Ramos (cell line): ENCODE results near the gene CROCC.
"Not testable (repeated sequence)": the region's sequence is repeated elsewhere in the genome, so short reads cannot be mapped to it uniquely, and the experiment has no call there.

Experiments
- in situ Hi-C: fragments of 300-500 bp; cut with MboI; formaldehyde crosslinking; loops from one replicate; pipeline ENCODE4 v1.14.3; 2022; ENCODE audit warnings: low sequenced_read_pairs; ENCODE audit not compliant: unreplicated experiment

Gene CROCC

DNA sequence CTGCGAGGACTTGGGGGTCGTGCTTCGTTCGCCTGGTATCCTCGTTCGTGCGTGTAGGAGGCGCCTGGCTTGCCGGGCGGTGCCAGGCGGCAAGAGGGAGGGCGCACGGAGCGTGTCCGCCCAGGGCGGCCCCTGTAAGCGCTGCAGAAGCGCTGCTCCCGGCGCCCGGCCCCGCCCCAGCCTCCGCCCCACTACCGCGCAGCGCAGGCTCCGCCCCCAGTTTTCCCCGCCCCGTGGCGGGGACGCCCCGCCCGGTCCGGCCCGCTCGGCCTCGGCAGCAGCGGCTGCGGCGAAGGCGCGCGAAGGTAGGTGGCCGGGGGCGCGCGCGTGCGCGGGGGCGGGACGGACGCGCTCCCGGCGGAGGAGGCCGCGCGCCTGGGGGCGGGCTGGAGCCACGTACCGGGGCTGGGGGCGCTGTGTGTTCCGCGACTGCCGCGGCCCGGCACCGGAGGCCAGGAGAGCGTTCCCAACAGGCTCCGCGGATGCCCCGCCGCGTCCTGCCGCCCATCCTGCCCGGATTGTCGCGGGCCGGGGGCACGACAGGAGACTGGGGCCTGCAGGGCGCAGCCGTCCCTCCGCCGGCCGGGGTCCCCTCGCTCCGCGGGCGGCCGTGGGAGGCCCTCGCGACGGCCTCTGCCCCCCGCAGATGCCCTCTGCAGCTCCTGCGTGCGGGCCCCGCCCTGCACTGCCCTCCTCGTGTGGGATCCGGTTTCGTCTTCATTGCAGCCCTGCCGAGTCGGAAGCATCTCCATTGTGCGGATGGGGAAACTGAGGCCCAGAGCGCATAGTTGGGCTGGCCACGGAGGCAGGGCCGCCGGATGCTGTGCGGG lies 7.7 kb upstream of the CROCC start:
- in situ Hi-C loops, result loop anchor here (10.0 kb wide), 1 partner anchor 199 kb away; no protein-coding TSS in a partner anchor

DNA sequence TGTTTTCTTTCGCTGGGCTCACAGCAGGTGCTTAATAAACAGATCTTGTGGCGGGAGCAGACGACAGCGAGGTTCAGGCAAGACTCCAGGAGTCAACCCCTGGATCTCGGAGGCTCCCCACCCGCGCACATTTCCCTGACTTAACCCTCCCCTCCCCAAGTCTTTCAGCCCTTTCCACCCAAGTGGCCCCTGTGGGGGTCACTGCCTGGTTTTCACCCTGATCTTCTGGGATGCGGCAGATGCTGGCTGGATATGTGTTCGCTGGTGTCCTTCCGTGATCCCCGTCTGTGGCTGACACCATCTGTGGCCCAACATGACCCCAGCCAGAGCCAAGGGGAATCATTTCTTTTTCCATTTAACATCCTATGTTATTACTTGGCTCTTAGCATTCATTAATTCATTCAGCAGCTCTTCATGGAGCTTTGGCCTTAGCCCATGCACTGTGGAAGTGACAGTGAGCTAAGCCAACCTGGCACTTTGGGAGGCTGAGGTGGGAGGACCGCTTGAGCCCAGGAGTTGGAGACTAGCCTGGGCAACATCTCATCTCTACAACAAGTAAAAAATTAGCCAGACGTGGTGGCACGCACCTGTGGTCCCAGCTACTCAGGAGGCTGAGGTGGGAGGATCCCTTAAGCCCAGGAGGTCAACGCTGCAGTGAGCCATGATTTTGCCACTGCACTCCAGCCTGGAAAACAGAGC lies 6.7 kb upstream of the CROCC start:
- in situ Hi-C loops, result loop anchor here (10.0 kb wide), 1 partner anchor 200 kb away; no protein-coding TSS in a partner anchor

DNA sequence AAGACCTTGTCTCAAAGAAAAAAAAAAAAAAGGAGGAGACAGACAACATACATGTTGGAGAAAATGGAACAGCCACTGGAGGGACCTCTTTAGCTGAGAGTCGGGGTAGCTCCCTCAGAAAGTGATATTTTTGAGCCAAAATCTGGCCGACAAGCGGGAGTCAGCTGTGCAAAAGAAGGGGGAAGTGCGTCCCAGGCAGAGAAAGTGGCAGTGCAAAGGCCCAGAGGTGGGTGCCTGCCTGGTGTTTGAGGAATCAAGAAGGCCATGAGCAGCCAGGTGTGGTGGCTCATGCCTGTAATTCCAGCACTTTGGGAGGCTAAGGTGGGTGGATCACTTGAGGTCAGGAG lies 6.1 kb upstream of the CROCC start:
- in situ Hi-C loops, result loop anchor here (10.0 kb wide), 1 partner anchor 201 kb away; no protein-coding TSS in a partner anchor

DNA sequence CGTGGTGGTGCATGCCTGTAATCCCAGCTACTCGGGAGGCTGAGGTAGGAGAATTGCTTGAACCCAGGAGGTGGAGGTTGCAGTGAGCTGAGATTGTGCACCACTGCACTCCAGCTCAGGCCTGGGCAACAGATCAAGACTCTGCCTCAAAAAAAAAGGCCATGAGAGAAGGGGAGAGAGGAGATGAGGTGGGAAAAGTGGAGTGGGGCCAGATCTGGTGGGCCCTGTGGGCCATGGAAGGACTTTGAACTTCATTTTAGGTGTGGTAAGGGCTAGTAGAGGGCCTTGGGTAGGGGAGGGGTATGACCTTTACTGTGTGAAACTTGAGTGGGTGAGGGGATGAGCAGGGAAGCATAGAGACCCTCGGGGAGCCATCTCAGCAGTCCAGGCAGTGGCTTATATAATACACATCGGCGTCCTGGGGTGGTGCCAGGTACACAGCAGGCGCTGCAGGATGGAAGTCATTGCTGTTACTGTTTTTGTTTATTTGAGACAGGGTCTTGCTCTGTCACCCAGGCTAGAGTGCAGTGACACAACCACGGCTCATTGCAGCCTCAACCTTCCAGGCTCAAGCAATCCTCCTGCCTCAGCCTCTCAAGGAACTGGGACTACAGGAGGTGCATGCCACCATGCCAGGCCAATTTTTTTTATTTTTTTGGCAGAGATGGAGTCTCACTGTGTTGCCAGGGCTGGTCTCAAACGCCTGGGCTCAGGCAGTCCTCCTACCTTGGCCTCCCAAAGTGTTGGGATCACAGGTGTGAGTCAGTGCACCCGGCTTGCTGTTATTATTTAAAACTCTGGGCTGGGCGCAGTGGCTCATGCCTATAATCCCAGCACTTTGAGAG lies 5.5 kb upstream of the CROCC start:
- in situ Hi-C loops, result loop anchor here (10.0 kb wide), 1 partner anchor 201 kb away; no protein-coding TSS in a partner anchor

DNA sequence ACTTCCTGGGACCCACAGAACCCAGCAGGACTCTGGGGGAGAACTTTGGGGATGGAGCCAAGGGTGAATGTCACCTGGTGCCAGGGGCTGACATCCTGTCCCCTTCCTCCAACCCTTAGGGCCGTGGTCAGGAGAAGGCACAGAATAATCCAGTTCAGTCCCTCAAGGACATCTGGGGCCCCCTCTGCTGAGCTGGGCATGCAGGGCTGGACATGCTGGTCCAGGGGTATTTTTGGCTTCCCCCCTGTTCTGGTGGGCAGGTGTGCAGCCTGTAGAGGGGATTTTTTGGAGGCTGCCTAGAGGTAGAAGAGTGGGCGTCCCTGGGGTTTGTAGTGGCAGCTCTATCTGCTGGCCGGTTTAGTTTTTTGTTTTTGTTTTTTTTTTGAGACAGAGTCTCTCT lies 3.4 kb upstream of the CROCC start:
- in situ Hi-C loops, result loop anchor here (10.0 kb wide), 1 partner anchor 204 kb away; no protein-coding TSS in a partner anchor

DNA sequence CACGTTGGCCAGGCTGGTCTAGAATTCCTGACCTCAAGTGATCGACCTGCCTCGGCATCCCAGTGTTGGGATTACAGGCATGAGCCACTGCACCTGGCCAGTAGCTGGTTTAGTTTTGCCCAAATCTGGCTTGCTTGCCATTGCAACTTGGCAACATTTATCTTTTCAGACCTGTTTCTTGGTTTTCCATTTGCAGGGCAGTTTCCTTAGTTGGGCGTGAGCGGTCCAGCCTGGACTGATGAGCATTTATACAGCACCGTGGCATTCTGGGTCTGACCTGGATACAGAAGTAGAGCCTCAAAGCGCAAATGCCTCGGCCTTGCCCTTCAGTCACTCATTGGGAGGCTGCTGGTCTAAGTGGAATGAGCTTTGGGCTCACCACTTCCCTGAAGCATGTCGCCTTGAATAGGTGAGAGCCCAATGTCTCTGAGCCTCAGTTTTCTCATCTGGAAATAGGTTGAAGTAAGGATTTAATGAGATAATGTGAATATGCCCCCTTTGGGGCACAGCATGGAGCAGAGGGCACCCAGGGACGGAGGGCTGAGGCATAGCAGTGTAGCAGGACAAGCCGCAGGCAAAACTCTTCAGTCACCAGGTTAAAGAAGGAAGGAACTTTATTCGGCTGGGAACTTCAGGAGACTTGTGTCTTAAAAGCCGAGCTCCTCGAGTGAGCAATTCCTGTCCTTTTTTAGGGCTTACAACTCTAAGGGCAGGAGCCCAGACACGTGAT lies 2.6 kb upstream of the CROCC start:
- in situ Hi-C loops, result loop anchor here (10.0 kb wide), 1 partner anchor 204 kb away; no protein-coding TSS in a partner anchor

DNA sequence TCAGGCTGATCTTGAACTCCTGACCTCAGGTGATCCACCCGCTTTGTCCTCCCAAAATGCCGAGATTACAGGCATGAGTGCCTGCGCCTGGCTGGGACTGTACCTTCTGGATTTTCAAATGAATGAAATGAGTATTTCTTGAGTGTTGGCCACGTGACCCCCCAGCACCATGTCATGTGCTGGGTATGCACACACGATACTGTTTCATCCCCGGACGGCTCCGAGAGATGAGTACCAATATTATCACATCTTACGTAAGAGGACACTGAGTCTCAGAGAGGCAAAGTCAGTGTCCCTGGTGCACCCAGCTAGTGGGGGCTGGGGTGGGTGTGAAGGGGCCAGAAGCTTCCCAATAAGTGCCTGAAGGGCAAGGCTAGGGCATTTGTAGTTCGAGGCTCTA lies 780 bp upstream of the CROCC start:
- in situ Hi-C loops, result no loop called here

DNA sequence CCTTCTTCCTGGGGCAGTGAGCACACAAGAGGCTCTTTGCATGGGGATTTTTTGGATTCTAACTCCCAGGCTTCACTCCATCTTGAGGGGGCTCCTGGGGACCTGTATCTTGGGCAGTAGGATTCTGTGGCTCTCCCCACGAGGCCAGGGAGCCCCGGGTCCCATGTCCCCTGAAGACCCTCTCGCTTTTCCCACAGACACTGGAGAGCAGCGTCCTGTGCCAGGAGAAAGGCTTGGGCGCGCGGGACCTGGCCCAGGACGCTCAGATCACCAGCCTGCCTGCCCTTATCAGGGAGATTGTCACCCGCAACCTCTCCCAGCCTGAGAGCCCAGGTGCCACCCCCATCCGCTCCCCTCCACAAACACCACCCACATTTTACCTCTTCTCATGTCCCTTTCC lies 735 bp downstream of the CROCC start:
- in situ Hi-C loops, result no loop called here

DNA sequence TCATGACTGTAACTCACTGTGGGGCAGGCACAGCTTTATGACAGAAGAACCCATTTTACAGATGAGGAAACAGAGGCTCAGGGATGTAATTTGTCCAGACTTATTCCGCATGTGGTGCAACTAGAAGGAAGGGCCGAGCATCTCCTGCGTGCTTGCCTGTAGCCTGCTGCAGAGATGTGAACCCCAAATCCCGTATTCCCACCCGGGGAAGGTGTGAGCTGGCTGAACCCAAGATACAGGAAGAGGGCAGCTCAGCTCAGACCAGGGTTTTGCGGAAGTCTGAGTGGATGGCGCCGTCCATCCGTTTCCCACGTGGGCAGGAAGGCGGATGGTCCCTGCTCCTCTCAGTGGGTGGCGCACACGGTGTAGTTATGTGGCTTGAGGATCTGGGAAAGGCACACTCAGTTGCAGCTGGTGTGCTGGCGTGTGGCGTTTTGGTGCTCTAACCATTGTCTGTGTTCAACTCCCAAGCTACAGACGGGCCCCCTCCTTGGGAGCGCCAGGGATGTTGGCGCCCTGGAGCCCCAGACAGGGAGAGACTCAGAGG lies 1.2 kb downstream of the CROCC start:
- in situ Hi-C loops, result no loop called here

DNA sequence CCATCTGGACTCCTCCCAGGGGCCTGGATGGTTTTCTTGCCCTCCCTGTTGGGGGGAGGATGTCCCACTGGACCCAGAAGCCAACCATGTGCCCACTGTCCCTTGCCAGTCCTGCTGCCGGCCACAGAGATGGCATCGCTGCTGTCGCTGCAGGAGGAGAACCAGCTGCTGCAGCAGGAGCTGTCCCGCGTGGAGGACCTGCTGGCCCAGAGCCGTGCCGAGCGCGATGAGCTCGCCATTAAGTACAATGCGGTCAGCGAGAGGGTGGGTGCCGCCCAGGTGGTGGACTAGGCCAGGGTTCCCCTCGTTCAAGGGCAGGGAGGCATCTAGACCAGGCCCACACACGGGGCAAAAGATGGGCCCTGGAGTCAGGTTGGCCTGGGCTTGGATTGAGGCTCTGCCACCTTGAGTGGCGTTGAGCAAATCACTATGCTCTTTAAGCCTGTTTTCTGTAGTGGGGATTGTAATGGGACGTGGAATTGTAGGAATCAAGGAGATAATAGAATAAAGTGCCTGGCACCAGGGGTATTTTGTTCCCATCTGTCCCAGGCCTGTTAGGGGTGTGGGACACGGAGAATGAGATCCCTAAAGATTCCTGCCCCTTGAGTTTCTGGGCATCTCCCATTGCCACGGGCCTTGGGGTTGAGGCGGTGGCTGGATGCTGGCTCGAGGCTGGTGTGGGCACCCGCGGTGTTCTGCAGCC lies 2.6 kb downstream of the CROCC start:
- in situ Hi-C loops, result no loop called here

DNA sequence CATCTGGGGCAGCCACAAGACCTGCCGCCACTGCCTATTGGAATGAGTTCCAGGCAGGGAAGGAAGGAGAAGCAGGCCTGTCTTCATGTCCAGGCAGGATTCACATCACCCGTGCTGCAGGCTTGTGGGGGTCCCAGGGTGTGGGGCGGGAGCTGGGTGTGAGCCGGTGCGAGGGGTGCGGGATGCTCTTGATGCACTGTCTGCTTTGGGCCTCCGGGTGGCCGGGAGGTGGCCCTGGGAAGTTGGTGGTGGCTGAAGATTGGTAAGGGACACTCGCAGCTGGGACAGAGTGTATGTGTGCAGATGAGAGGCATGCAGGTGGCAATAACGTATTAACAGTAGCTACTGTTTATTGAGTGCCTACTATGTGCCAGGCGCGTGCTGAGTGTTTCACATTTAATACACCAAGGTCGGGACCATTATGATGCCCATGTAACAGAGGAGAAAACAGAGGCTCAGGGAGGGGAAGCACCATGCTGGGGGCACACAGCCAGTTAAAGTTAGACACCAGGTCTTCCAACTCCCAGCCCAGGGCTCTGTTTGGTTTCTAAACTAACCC lies 3.3 kb downstream of the CROCC start:
- in situ Hi-C loops, result no loop called here

DNA sequence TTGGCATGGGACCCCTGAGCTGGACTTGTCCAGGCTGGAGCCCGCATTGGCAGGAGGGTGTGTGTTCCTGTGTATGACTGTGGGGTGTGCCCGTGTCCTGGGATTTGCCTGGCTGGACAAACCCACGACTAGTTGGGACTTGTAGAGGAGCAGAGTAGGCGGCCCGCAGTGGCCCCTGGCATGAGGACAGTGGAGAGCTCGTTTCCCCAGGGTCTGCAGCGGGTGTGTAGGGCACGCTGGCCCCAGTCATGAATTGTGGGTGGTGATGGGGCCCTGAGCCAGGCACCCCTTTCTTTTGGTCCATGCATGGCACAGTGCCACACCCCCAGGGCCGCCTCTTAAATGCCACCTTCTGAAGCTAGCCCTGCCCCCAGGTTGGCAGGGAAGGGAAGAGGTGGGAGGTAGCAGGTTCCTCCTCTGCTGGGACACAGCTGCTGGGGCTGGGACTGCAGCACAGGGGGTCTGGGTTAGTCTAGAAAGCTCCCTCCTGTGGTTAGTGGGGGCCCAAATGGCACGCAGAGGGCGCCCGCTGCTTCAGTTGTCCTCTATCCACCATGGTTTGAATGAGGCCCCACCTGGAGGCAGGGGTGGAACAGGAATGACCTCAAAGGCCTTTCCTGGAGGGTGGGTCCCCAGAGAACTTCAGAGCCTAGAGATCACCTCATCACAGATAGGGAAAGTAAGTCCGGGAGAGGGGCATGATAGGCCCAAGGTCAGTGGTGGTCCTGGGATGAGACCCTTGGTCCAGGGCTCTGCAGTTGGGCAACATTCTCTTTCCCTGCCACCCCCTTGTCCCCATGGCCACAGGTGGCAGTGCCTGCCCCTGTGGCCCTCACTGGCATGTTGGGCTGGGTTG lies 4.1 kb downstream of the CROCC start:
- in situ Hi-C loops, result no loop called here

DNA sequence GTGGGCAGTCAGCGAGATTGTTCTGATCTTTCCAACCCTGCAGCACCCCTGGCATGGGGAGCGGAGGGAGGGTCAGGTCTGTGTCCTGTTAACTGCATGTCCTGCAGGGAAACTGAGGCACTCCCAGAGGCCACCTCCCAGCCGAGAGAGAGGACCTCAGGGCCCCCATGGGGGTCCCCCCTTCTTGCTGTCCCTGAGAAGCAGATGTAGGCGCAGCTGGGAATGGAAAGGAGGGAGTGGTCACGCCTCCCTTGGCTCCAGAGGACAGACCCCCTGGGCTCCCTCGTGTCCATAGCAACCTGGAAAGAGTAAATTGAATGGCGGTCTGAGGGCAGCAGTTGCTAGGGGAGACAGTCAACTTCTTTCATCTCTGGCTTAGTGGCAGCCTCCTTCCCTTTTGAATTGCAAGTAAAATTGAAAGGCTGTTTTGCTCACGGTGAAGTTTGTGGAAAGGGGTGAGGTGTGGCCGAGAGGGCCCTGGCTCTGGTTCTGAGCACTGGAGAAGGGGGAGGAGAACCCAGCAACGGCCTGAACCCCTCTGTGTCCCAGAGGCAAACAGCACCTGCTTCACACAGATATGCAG lies 4.9 kb downstream of the CROCC start:
- in situ Hi-C loops, result no loop called here

DNA sequence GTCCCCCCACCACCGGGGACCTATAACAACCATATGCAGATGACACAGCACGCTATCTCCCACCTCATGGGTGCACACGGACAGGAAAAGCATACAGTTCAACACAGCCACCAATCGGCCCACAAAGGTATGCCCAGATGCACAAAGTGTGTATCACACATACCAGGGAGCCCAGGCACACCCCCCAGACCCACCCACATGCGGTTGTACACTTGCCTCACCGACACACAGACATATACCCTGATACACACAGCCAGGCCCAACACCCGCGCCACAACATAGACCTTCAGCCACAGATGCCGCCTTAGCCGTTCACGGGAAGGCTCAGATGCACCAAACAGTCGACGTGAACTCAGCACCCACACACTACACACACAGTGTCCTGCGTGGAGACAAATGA lies 5.5 kb downstream of the CROCC start:
- in situ Hi-C loops, result no loop called here

DNA sequence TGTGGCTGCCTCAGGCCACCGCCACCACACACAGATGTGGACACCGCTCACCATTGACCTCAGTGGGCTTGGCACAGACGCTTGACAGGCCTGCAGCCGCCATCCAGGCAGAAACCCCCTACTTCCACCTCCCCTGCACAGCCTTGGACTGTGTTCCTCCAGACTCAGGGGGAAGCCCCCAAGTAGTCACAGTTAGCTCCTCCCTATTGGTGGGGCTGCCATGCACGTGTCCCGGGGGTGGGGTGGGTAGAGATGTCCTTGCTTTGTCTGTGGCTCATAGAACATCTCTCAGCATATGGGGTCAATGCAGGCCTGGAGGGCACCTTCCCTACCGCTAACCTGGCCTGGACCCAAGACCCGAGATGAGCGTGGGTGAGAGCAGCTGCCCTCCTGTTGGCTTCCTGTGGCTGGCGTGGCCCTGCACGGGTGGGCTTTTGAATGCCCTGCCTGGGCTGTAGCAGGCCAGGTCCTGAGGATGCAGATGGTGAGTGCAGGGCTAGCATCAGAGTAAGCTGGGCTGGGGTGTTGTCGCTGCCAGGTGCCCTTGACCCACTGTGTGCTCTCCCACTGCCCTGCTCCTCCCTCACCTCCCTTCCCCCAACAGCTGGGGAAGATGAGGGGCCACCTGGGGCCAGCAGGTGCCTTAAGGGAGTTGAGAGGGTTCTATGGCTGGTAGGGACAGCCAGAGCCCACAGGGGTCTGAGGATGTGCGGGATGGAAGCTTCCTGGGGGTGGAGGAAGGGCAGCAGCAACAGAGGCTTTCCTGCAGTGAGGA lies 6.2 kb downstream of the CROCC start:
- in situ Hi-C loops, result no loop called here

DNA sequence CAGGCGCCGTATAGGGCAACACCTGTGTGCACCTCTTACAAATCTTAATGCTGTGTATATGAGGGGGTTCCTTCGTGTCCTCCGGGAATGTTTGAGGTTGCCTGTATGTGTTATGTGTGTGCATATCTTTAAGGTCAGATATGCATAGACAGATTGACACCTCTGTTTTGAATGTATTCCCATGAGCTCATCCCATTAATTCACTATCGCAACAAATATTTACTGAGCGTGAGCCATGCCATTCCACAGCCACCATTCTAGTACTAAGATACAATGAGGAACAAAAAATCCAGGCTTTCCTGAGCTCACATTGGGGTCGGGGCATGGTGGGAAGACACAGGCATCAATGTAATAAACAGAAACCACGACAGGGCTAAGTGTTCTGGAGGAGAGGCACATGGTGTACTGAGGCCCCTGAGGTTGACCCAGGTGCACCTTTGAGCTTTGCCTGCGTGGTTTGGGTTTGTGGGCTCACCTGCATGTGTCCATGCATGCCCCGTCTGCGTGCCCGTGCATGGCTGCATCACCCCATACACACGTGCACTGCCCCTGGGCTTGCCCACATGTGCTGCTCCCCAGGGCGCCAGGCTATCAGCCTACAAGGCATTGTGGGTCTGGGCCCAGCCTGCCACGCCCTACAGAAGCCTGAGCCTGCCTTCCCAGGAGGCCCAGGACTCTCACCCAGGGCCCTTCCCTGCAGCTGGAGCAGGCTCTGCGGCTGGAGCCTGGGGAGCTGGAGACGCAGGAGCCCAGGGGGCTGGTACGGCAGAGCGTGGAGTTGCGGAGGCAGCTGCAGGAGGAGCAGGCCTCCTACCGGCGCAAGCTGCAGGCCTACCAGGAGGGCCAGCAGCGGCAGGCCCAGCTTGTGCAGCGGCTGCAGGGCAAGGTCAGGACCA lies 7.7 kb downstream of the CROCC start:
- in situ Hi-C loops, result not testable (repeated sequence)
